Measurements from ENCODE around the gene DUSP28. TPM values are rescaled to one million over a fixed set of nuclear protein-coding genes. Genes with fewer than 3 reads are reported as not detected.
"Not testable (repeated sequence)": the region's sequence is repeated elsewhere in the genome, so short reads cannot be mapped to it uniquely, and the experiment has no call there.

Gene DUSP28
- total RNA-seq, 1 experiment from 2014 or later: 6.3 TPM

- peaks cover 68% of the 10 kb centered on the region for H3K36me3 ChIP-seq
- H3K27me3 ChIP-seq: no peaks in the 10 kb centered on the region
- H3K9me3 ChIP-seq: peaks cover 19% of the 10 kb centered on the region
- no peak overlapping the region for H3K4me3 ChIP-seq
- DNase-seq: no peak
Observed at GRCh38 chr2:240523451-240524281, 36.5 kb upstream of the DUSP28 start.

GRCh38 chr2:240524963-240525718 lies 35.0 kb upstream of the DUSP28 start:
- Histone ChIP-seq H3K36me3 (peaks cover 66% of the 10 kb centered on the region), H3K27me3 (no peaks in the 10 kb centered on the region), H3K4me3 (no peak overlapping the region), H3K9me3 (peaks cover 19% of the 10 kb centered on the region)
- no peak for DNase-seq

- DNase-seq: no peak
- H3K36me3 ChIP-seq: peaks cover 71% of the 10 kb centered on the region
- peaks cover 24% of the 10 kb centered on the region for H3K9me3 ChIP-seq
- H3K4me3 ChIP-seq: no peak overlapping the region
- no peaks in the 10 kb centered on the region for H3K27me3 ChIP-seq
Observed at GRCh38 chr2:240525802-240526201, 34.4 kb upstream of the DUSP28 start.

- Histone ChIP-seq H3K27me3 (no peaks in the 10 kb centered on the region), H3K4me3 (no peak overlapping the region), H3K9me3 (peaks cover 31% of the 10 kb centered on the region), H3K36me3 (peaks cover 78% of the 10 kb centered on the region)
- DNase-seq: no peak
Observed at GRCh38 chr2:240526521-240526920, 33.6 kb upstream of the DUSP28 start.

GRCh38 chr2:240527153-240527750 lies 32.9 kb upstream of the DUSP28 start:
- Histone ChIP-seq H3K9me3 (peaks cover 39% of the 10 kb centered on the region), H3K27me3 (no peaks in the 10 kb centered on the region), H3K4me3 (no peak overlapping the region), H3K36me3 (peaks cover 79% of the 10 kb centered on the region)
- DNase-seq: no peak

GRCh38 chr2:240528406-240529040 lies 31.6 kb upstream of the DUSP28 start:
- Histone ChIP-seq H3K36me3 (peaks cover 76% of the 10 kb centered on the region), H3K4me3 (no peak overlapping the region), H3K9me3 (peaks cover 45% of the 10 kb centered on the region), H3K27me3 (no peaks in the 10 kb centered on the region)
- DNase-seq: no peak

- H3K36me3 ChIP-seq: peaks cover 72% of the 10 kb centered on the region
- H3K9me3 ChIP-seq: peaks cover 46% of the 10 kb centered on the region
- no peaks in the 10 kb centered on the region for H3K27me3 ChIP-seq
- DNase-seq: no peak
- H3K4me3 ChIP-seq: no peak overlapping the region
Observed at GRCh38 chr2:240529344-240529999, 30.7 kb upstream of the DUSP28 start.

- Histone ChIP-seq H3K27me3 (no peaks in the 10 kb centered on the region), H3K36me3 (peaks cover 72% of the 10 kb centered on the region), H3K9me3 (peaks cover 39% of the 10 kb centered on the region), H3K4me3 (no peak overlapping the region)
- DNase-seq: no peak
Observed at GRCh38 chr2:240530181-240530580, 30.0 kb upstream of the DUSP28 start.

- H3K36me3 ChIP-seq: peaks cover 69% of the 10 kb centered on the region
- H3K9me3 ChIP-seq: peaks cover 31% of the 10 kb centered on the region
- H3K4me3 ChIP-seq: no peak overlapping the region
- no peak for DNase-seq
- H3K27me3 ChIP-seq: no peaks in the 10 kb centered on the region
Observed at GRCh38 chr2:240531038-240531437, 29.1 kb upstream of the DUSP28 start.

- DNase-seq: no peak
- Histone ChIP-seq H3K9me3 (peaks cover 29% of the 10 kb centered on the region), H3K4me3 (no peak overlapping the region), H3K36me3 (peaks cover 61% of the 10 kb centered on the region), H3K27me3 (no peaks in the 10 kb centered on the region)
Observed at GRCh38 chr2:240532031-240532775, 28.0 kb upstream of the DUSP28 start.

- H3K4me3 ChIP-seq: no peak overlapping the region
- peaks cover 6% of the 10 kb centered on the region for H3K9me3 ChIP-seq
- peaks cover 67% of the 10 kb centered on the region for H3K36me3 ChIP-seq
- no peaks in the 10 kb centered on the region for H3K27me3 ChIP-seq
- no peak for DNase-seq
Observed at GRCh38 chr2:240538031-240538780, 22.0 kb upstream of the DUSP28 start.

- peaks cover 71% of the 10 kb centered on the region for H3K36me3 ChIP-seq
- H3K4me3 ChIP-seq, DNase-seq, H3K9me3 ChIP-seq, H3K27me3 ChIP-seq: not testable (repeated sequence)
Observed at GRCh38 chr2:240539101-240539500, 21.1 kb upstream of the DUSP28 start.

- Histone ChIP-seq H3K4me3 (no peak overlapping the region), H3K27me3 (no peaks in the 10 kb centered on the region), H3K9me3 (peaks cover 3% of the 10 kb centered on the region; the same call in 1 of the 2 replicates), H3K36me3 (peaks cover 68% of the 10 kb centered on the region)
- DNase-seq: no peak
Observed at GRCh38 chr2:240539906-240540305, 20.3 kb upstream of the DUSP28 start.

- no peak for DNase-seq
- H3K36me3 ChIP-seq: peaks cover 45% of the 10 kb centered on the region
- H3K9me3 ChIP-seq: peaks cover 2% of the 10 kb centered on the region
- H3K27me3 ChIP-seq: no peaks in the 10 kb centered on the region
- no peak overlapping the region for H3K4me3 ChIP-seq
Observed at GRCh38 chr2:240551288-240551687, 8.9 kb upstream of the DUSP28 start.

GRCh38 chr2:240551811-240552210 lies 8.3 kb upstream of the DUSP28 start:
- H3K27me3 ChIP-seq: no peaks in the 10 kb centered on the region

More at GRCh38 chr2:240551811-240552210, 8.3 kb upstream of the DUSP28 start:
- Histone ChIP-seq H3K4me3 (no peak overlapping the region), H3K9me3 (peaks cover 2% of the 10 kb centered on the region), H3K36me3 (peaks cover 48% of the 10 kb centered on the region)
- no peak for DNase-seq
